ENCODE results near the gene MORN4. TPM values are rescaled to one million over a fixed set of nuclear protein-coding genes. Genes with fewer than 3 reads are reported as not detected.

The MORN4 gene
- polyA plus RNA-seq, 6 donors from 2014 or later: 0.27 to 2.1 (median 0.77) TPM; not detected in 1

- Mint-ChIP-seq H3K4me1 (no peaks in the 10 kb centered on the region), H3K4me3 (no peak overlapping the region), H3K27ac (no peak overlapping the region), H3K9me3 (no peaks in the 10 kb centered on the region), H3K36me3 (no peaks in the 10 kb centered on the region), H3K27me3 (no peaks in the 10 kb centered on the region)
- ATAC-seq (ENCODE audit: low read depth in 2 of 2) (no peak), DNase-seq (no peak)
Observed at GRCh38 chr10:97571622-97572021, 61.7 kb downstream of the MORN4 start.

- DNase-seq: no peak
- Mint-ChIP-seq H3K27ac (no peak overlapping the region), H3K27me3 (no peaks in the 10 kb centered on the region), H3K36me3 (no peaks in the 10 kb centered on the region), H3K4me1 (no peaks in the 10 kb centered on the region), H3K4me3 (no peak overlapping the region), H3K9me3 (no peaks in the 10 kb centered on the region)
- no peak for ATAC-seq (ENCODE audit: low read depth in 2 of 2)
Observed at GRCh38 chr10:97570789-97571471, 62.4 kb downstream of the MORN4 start.

GRCh38 chr10:97570146-97570788 lies 63.0 kb downstream of the MORN4 start:
- no peaks in the 10 kb centered on the region for H3K27me3 Mint-ChIP-seq
- no peaks in the 10 kb centered on the region for H3K36me3 Mint-ChIP-seq
- H3K27ac Mint-ChIP-seq: no peak overlapping the region
- no peak overlapping the region for H3K4me3 Mint-ChIP-seq
- no peaks in the 10 kb centered on the region for H3K9me3 Mint-ChIP-seq
- H3K4me1 Mint-ChIP-seq: no peaks in the 10 kb centered on the region
- no peak for ATAC-seq (ENCODE audit: low read depth in 2 of 2)
- no peak for DNase-seq

GRCh38 chr10:97567891-97568290 lies 65.4 kb downstream of the MORN4 start:
- Mint-ChIP-seq H3K27me3 (no peaks in the 10 kb centered on the region), H3K4me3 (no peak overlapping the region), H3K4me1 (no peaks in the 10 kb centered on the region), H3K27ac (no peak overlapping the region), H3K36me3 (no peaks in the 10 kb centered on the region), H3K9me3 (no peaks in the 10 kb centered on the region)
- DNase-seq (no peak), ATAC-seq (ENCODE audit: low read depth in 2 of 2) (no peak)

GRCh38 chr10:97566336-97566996 lies 66.8 kb downstream of the MORN4 start:
- H3K27ac Mint-ChIP-seq: peak overlapping the region in 1 of 6 donors; percentile 37
- no peak for ATAC-seq (ENCODE audit: low read depth in 2 of 2)
- H3K4me1 Mint-ChIP-seq: no peaks in the 10 kb centered on the region
- no peaks in the 10 kb centered on the region for H3K36me3 Mint-ChIP-seq
- no peak for DNase-seq
- no peaks in the 10 kb centered on the region for H3K9me3 Mint-ChIP-seq
- H3K4me3 Mint-ChIP-seq: no peak overlapping the region
- H3K27me3 Mint-ChIP-seq: no peaks in the 10 kb centered on the region

GRCh38 chr10:97564776-97565175 lies 68.5 kb downstream of the MORN4 start:
- Mint-ChIP-seq H3K27me3 (no peaks in the 10 kb centered on the region), H3K36me3 (no peaks in the 10 kb centered on the region), H3K27ac (no peak overlapping the region), H3K4me1 (no peaks in the 10 kb centered on the region), H3K4me3 (no peak overlapping the region), H3K9me3 (peaks cover 0 to 4% (median 0%) of the 10 kb centered on the region in 7 donors)
- DNase-seq (no peak), ATAC-seq (ENCODE audit: low read depth in 2 of 2) (no peak)

Other genes starting within 250 kb of the MORN4 start
- 10 to 100 TPM in 5 of 6 donors, 1 to 10 TPM in 1; 8.1 to 20.8 (median 15.7) TPM for gene RRP12, start 232.2 kb downstream of the MORN4 start, polyA plus RNA-seq (ENCODE audit: low read depth in 6 of 6)
- 100 to 1,000 TPM; 177 to 263 (median 203) TPM for gene PGAM1, start 207.3 kb downstream of the MORN4 start, polyA plus RNA-seq (ENCODE audit: low read depth in 6 of 6)
- 10 to 100 TPM; 47.3 to 72.0 (median 65.8) TPM for gene EXOSC1, start 187.5 kb downstream of the MORN4 start, polyA plus RNA-seq (ENCODE audit: low read depth in 6 of 6)
- 10 to 100 TPM; 23.2 to 57.2 (median 29.5) TPM for gene ZDHHC16, start 187.3 kb downstream of the MORN4 start, polyA plus RNA-seq (ENCODE audit: low read depth in 6 of 6)
- 10 to 100 TPM; 22.5 to 44.3 (median 26.6) TPM for gene MMS19, start 135.1 kb downstream of the MORN4 start, polyA plus RNA-seq (ENCODE audit: low read depth in 6 of 6)
- 1 to 10 TPM in 3 of 6 donors, under 1 TPM in 2, not detected in 1; 0.60 to 1.2 (median 1.0) TPM for gene UBTD1, start 134.6 kb downstream of the MORN4 start, polyA plus RNA-seq (ENCODE audit: low read depth in 6 of 6)
- not detected for gene ANKRD2, start 60.7 kb downstream of the MORN4 start, polyA plus RNA-seq (ENCODE audit: low read depth in 6 of 6)
- gene HOGA1, start 49.1 kb downstream of the MORN4 start, polyA plus RNA-seq (ENCODE audit: low read depth in 6 of 6): not detected
- not detected for gene C10orf62, start 43.8 kb downstream of the MORN4 start, polyA plus RNA-seq (ENCODE audit: low read depth in 6 of 6)
- gene PI4K2A, start 7.2 kb upstream of the MORN4 start, polyA plus RNA-seq (ENCODE audit: low read depth in 6 of 6): 1 to 10 TPM; 5.1 to 7.9 (median 6.4) TPM
- gene AVPI1, start 53.7 kb upstream of the MORN4 start, polyA plus RNA-seq (ENCODE audit: low read depth in 6 of 6): 1 to 10 TPM; 1.4 to 4.0 (median 2.3) TPM
- gene MARVELD1, start 80.2 kb upstream of the MORN4 start, polyA plus RNA-seq (ENCODE audit: low read depth in 6 of 6): under 1 TPM in 1 of 6 donors, not detected in 5; 0.57 TPM
- gene ZFYVE27, start 103.6 kb upstream of the MORN4 start, polyA plus RNA-seq (ENCODE audit: low read depth in 6 of 6): 10 to 100 TPM; 34.0 to 51.3 (median 38.0) TPM
- not detected for gene SFRP5, start 138.5 kb upstream of the MORN4 start, polyA plus RNA-seq (ENCODE audit: low read depth in 6 of 6)
- not detected for gene GOLGA7B, start 216.3 kb upstream of the MORN4 start, polyA plus RNA-seq (ENCODE audit: low read depth in 6 of 6)

Data from naive B cell (primary cell).